Neural cell (in vitro differentiated cells): ENCODE results near the gene CARD6. TPM values are rescaled to one million over a fixed set of nuclear protein-coding genes. Genes with fewer than 3 reads are reported as not detected.

ENCODE experiments used
- H2AFZ ChIP-seq: fragments of 200-600, 300-800 bp; sonication (generic), shearing (Covaris generic); 2 replicates; pipeline ENCODE4 v1.6.0; 2014; ENCODE audit warnings: low read depth, mild to moderate bottlenecking, antibody characterized with exemption, low read length, moderate library complexity
- H3F3A ChIP-seq: fragments of 200-600 bp; shearing (Covaris generic); 2 replicates; pipeline ENCODE4 v1.6.1; 2016; ENCODE audit warnings: mild to moderate bottlenecking, moderate library complexity, mixed read lengths, antibody characterized with exemption, low read length; ENCODE audit not compliant: insufficient read depth, poor library complexity, severe bottlenecking
- H3K27ac ChIP-seq: fragments of 200-600, 300-800 bp; sonication (generic), shearing (Covaris generic); 2 replicates; pipeline ENCODE4 v1.5.1; 2014; ENCODE audit warnings: mild to moderate bottlenecking, low read length, moderate library complexity
- H3K27me3 ChIP-seq: fragments of 300-800, 200-600 bp; sonication (generic), shearing (Covaris generic); 2 replicates; pipeline ENCODE4 v1.6.0; 2014; ENCODE audit warnings: mild to moderate bottlenecking, low read depth, low read length, moderate library complexity; ENCODE audit not compliant: insufficient read depth
- H3K36me3 ChIP-seq: fragments of 300-800, 200-600 bp; sonication (generic), shearing (Covaris generic); 2 replicates; pipeline ENCODE4 v1.5.1; 2014; ENCODE audit warnings: mild to moderate bottlenecking, antibody characterized with exemption, low read length, moderate library complexity; ENCODE audit not compliant: insufficient read depth
- H3K4me2 ChIP-seq: fragments of 300-800, 200-600 bp; sonication (generic), shearing (Covaris generic); 2 replicates; pipeline ENCODE4 v1.6.0; 2014; ENCODE audit warnings: mild to moderate bottlenecking, low read length
- H3K4me3 ChIP-seq: fragments of 300-800, 200-600 bp; sonication (generic), shearing (Covaris generic); 2 replicates; pipeline ENCODE4 v1.5.1; 2014; ENCODE audit warnings: mild to moderate bottlenecking, low read length, moderate library complexity
- H3K79me2 ChIP-seq: fragments of 200-600 bp; shearing (Covaris generic); replicated peaks from 2 replicates; pipeline ENCODE4 v1.6.0; 2014; ENCODE audit warnings: mild to moderate bottlenecking, low read length, moderate library complexity; ENCODE audit not compliant: insufficient read depth
- H3K9ac ChIP-seq: fragments of 300-800, 200-600 bp; sonication (generic), shearing (Covaris generic); 2 replicates; pipeline ENCODE4 v1.6.1; 2016; ENCODE audit warnings: mild to moderate bottlenecking, low read length, mixed read lengths
- H3K9me2 ChIP-seq: fragments of 200-600 bp; shearing (Covaris generic); 2 replicates; pipeline ENCODE4 v1.6.1; 2016; ENCODE audit warnings: mild to moderate bottlenecking, low read length, mixed read lengths; ENCODE audit not compliant: insufficient read depth
- H3K9me3 ChIP-seq: fragments of 200-600, 300-800 bp; sonication (generic), shearing (Covaris generic); 2 replicates; pipeline ENCODE4 v1.6.1; 2016; ENCODE audit warnings: mild to moderate bottlenecking, mixed run types, low read length, moderate library complexity, mixed read lengths
- H4K20me1 ChIP-seq: fragments of 200-600 bp; shearing (Covaris generic); 2 replicates; pipeline ENCODE4 v1.6.1; 2016; ENCODE audit warnings: mild to moderate bottlenecking, mixed run types; ENCODE audit not compliant: insufficient read depth
- CTCF ChIP-seq: fragments of 450-650 bp; IDR thresholded peaks from 2 replicates; pipeline ENCODE4 v1.5.1; 2014; ENCODE audit warnings: antibody characterized with exemption, mild to moderate bottlenecking, moderate library complexity; ENCODE audit not compliant: poor library complexity, severe bottlenecking
- EP300 ChIP-seq: fragments of 450-650 bp; conservative IDR thresholded peaks from 2 replicates; pipeline ENCODE4 v1.6.1; 2014; ENCODE audit warnings: antibody characterized with exemption, mild to moderate bottlenecking, moderate library complexity; ENCODE audit not compliant: poor library complexity, severe bottlenecking
- EZH2 ChIP-seq: fragments of 200-600, 300-800 bp; shearing (Covaris generic), sonication (generic); IDR thresholded peaks from 2 replicates; pipeline ENCODE4 v1.6.1; 2014; ENCODE audit warnings: antibody characterized with exemption, low read length, borderline replicate concordance, mild to moderate bottlenecking; ENCODE audit not compliant: insufficient read depth, poor library complexity, severe bottlenecking
- MXI1 ChIP-seq: fragments of 450-650 bp; conservative IDR thresholded peaks from 2 replicates; pipeline ENCODE4 v1.6.1; 2014; ENCODE audit warnings: antibody characterized with exemption, mild to moderate bottlenecking; ENCODE audit not compliant: poor library complexity, severe bottlenecking
- POLR2AphosphoS5 ChIP-seq: IDR thresholded peaks from 2 replicates; pipeline ENCODE4 v1.6.1; 2012
- RAD21 ChIP-seq: fragments of 450-650 bp; conservative IDR thresholded peaks from 2 replicates; pipeline ENCODE4 v1.6.1; 2014; ENCODE audit warnings: antibody characterized with exemption, mild to moderate bottlenecking, moderate library complexity
- REST ChIP-seq: IDR thresholded peaks from 2 replicates; pipeline ENCODE4 v1.6.1; 2012; ENCODE audit warnings: borderline replicate concordance
- SMC3 ChIP-seq: fragments of 450-650 bp; conservative IDR thresholded peaks from 2 replicates; pipeline ENCODE4 v1.6.1; 2014; ENCODE audit warnings: antibody characterized with exemption, mild to moderate bottlenecking, moderate library complexity; ENCODE audit not compliant: poor library complexity
- TAF1 ChIP-seq: IDR thresholded peaks from 2 replicates; pipeline ENCODE4 v1.6.1; 2012; ENCODE audit warnings: low read depth
- polyA plus RNA-seq: library from polyadenylated mRNA; depleted of rRNA; stranded (reverse); fragments of >200 nt; gene quantifications from 2 replicates; pipeline ENCODE4 v1.2.3, GENCODE V29; 2014

The CARD6 gene
- polyA plus RNA-seq, 1 donor from 2014 or later: 0.06 TPM

GRCh38 chr5:40826489-40827187, 14.5 kb upstream of the CARD6 start:
- H4K20me1 ChIP-seq: no peaks in the 10 kb centered on the region

More at GRCh38 chr5:40826489-40827187, 14.5 kb upstream of the CARD6 start:
- H3K27me3 ChIP-seq: no peaks in the 10 kb centered on the region
- no peaks in the 10 kb centered on the region for H3K79me2 ChIP-seq
- H3K27ac ChIP-seq: no peak overlapping the region
- H3K4me3 ChIP-seq: no peak overlapping the region
- H3K36me3 ChIP-seq: peaks cover 9% of the 10 kb centered on the region
- no peaks in the 10 kb centered on the region for H3K9me2 ChIP-seq
- H3K4me2 ChIP-seq: no peak overlapping the region
- TF ChIP-seq RAD21 (no peak), REST (no peak), EZH2 (no peak), EP300 (no peak), MXI1 (no peak), SMC3 (no peak), CTCF (no peak), TAF1 (no peak), POLR2AphosphoS5 (no peak)
- no peaks in the 10 kb centered on the region for H3F3A ChIP-seq
- no peak overlapping the region for H2AFZ ChIP-seq
- no peaks in the 10 kb centered on the region for H3K9me3 ChIP-seq
- no peak overlapping the region for H3K9ac ChIP-seq
